GM12878 (cell line): ENCODE measurements around the gene ATP6V1G2. TPM values are rescaled to one million over a fixed set of nuclear protein-coding genes. Genes with fewer than 3 reads are reported as not detected.

ENCODE experiments used
- ATAC-seq: fragments of 200-7000 bp; cut with Tn5 transposase; 3 replicates; pipeline ENCODE4 v1.9.1; 2020; ENCODE audit warnings: mild to moderate bottlenecking, moderate library complexity
- BruUV-seq: library from RNA; stranded (reverse); fragments of 400-500 nt; replicated peaks from 2 replicates; lab custom pipeline; 2021; lab: Mats Ljungman, UMichigan
- CTCF ChIA-PET: fragments of 300-600 bp; sonication (Branson Sonifier 250); formaldehyde crosslinking; extraction: SDS; loops from one replicate; lab custom pipeline; 2021; ENCODE audit warnings: inconsistent platforms; lab: Yijun Ruan, JAX
- POLR2A ChIA-PET: fragments of 350-600 bp; formaldehyde crosslinking; extraction: SDS; loops from one replicate; lab custom pipeline; 2021; ENCODE audit warnings: inconsistent platforms; lab: Charles Lee
- RAD21 ChIA-PET: fragments of 300-600 bp; sonication (Branson Sonifier 250); formaldehyde crosslinking; loops from one replicate; lab custom pipeline; 2023; ENCODE audit warnings: antibody characterized with exemption; ENCODE audit not compliant: unreplicated experiment; lab: Charles Lee
- SMC1A ChIA-PET: fragments of 300-600 bp; sonication (Branson Sonifier 250); formaldehyde crosslinking; loops from one replicate; lab custom pipeline; 2023; ENCODE audit not compliant: unreplicated experiment, uncharacterized antibody; lab: Charles Lee
- DNase-seq: peaks from one replicate; pipeline ENCODE4 v3.0.0-alpha.2; 2011; ENCODE audit warnings: low read depth, low spot score
- FAIRE-seq: peaks from 3 replicates; lab custom pipeline; 2011; peaks lifted over from hg19 to GRCh38; lab: Jason Lieb, UNC
- H2AFZ ChIP-seq: 2 replicates; pipeline ENCODE4 v1.6.0; 2011; ENCODE audit warnings: low read depth, low read length, control low read depth; ENCODE audit not compliant: control insufficient read depth
- H3K27ac ChIP-seq: 2 replicates; pipeline ENCODE4 v1.5.1; 2011; ENCODE audit warnings: control low read depth; ENCODE audit not compliant: control insufficient read depth, insufficient read depth
- H3K27me3 ChIP-seq, 2 experiments: replicated peaks in 1 of 2; 2 replicates each; pipeline versions ENCODE4 v1.6.0 to v1.6.1; 2011; ENCODE audit warnings: low read length in 1 of 2; ENCODE audit not compliant: control insufficient read depth in 2 of 2, insufficient read depth in 2 of 2
- H3K36me3 ChIP-seq, 2 experiments: 2 replicates each; pipeline ENCODE4 v1.5.1; 2011; ENCODE audit warnings: low read length in 1 of 2; ENCODE audit not compliant: control insufficient read depth in 2 of 2, insufficient read depth in 2 of 2
- H3K4me1 ChIP-seq: 2 replicates; pipeline ENCODE4 v1.6.1; 2011; ENCODE audit warnings: mild to moderate bottlenecking, low read length, moderate library complexity, mixed read lengths; ENCODE audit not compliant: control insufficient read depth, insufficient read depth
- H3K4me2 ChIP-seq: 2 replicates; pipeline ENCODE4 v1.6.0; 2011; ENCODE audit warnings: control low read depth; ENCODE audit not compliant: control insufficient read depth, insufficient read depth
- H3K4me3 ChIP-seq: fragments of 200-600 bp; sonication (generic); 2 replicates; pipeline ENCODE4 v1.5.1; 2016
- H3K79me2 ChIP-seq: 2 replicates; pipeline ENCODE4 v1.6.0; 2011; ENCODE audit warnings: low read length; ENCODE audit not compliant: control insufficient read depth, insufficient read depth
- H3K9ac ChIP-seq: 2 replicates; pipeline ENCODE4 v1.8.0; 2011; ENCODE audit warnings: low read length, control low read depth, mixed read lengths; ENCODE audit not compliant: control insufficient read depth, insufficient read depth
- H3K9me3 ChIP-seq: replicated peaks from 3 replicates; pipeline ENCODE4 v1.5.1; 2011; ENCODE audit warnings: mild to moderate bottlenecking, low read length; ENCODE audit not compliant: control insufficient read depth, insufficient read depth
- H4K20me1 ChIP-seq: 2 replicates; pipeline ENCODE4 v1.6.0; 2011; ENCODE audit not compliant: control insufficient read depth, insufficient read depth
- EED ChIP-seq: sonication (generic); IDR thresholded peaks from 2 replicates; pipeline ENCODE4 v1.6.1; 2016; ENCODE audit warnings: antibody characterized with exemption, low read depth
- EGR1 ChIP-seq, 2 experiments: IDR thresholded peaks; 1 replicate in 1 of 2; 2 replicates in 1 of 2; pipeline ENCODE4 v1.6.1; 2011 to 2012; ENCODE audit warnings: low read depth in 2 of 2, low read length in 2 of 2, borderline replicate concordance in 1 of 2, mild to moderate bottlenecking in 1 of 2, moderate library complexity in 1 of 2
- HSF1 ChIP-seq: fragments of 150-350 bp; IDR thresholded peaks from 2 replicates; pipeline ENCODE4 v1.6.1; 2014; ENCODE audit warnings: mild to moderate bottlenecking, low read depth, low read length
- IRF5 ChIP-seq: fragments of 450-650 bp; IDR thresholded peaks from 2 replicates; pipeline ENCODE4 v1.6.1; 2017; ENCODE audit warnings: borderline replicate concordance
- KAT2A ChIP-seq: conservative IDR thresholded peaks from 2 replicates; pipeline ENCODE4 v1.6.1; 2011; ENCODE audit warnings: low read depth, low read length; ENCODE audit not compliant: control insufficient read depth
- NR2C2 ChIP-seq: IDR thresholded peaks from 2 replicates; pipeline ENCODE4 v1.6.1; 2011; ENCODE audit warnings: borderline replicate concordance, low read depth; ENCODE audit not compliant: control insufficient read depth, insufficient read length
- NR2F1 ChIP-seq: fragments of 450-650 bp; conservative IDR thresholded peaks from 2 replicates; pipeline ENCODE4 v1.6.1; 2017; ENCODE audit warnings: mild to moderate bottlenecking
- POLR2AphosphoS2 ChIP-seq: IDR thresholded peaks from 2 replicates; pipeline ENCODE4 v1.6.1; 2011; ENCODE audit warnings: low read depth, mild to moderate bottlenecking, low read length, improper control_type of control experiment, moderate library complexity
- POLR2AphosphoS5 ChIP-seq: IDR thresholded peaks from 2 replicates; pipeline ENCODE4 v1.6.1; 2011; ENCODE audit warnings: mild to moderate bottlenecking, low read length, inconsistent platforms
- RBBP5 ChIP-seq: fragments of 200-600 bp; sonication (generic); conservative IDR thresholded peaks from 2 replicates; pipeline ENCODE4 v1.6.1; 2016
- SMAD1 ChIP-seq: fragments of 450-650 bp; IDR thresholded peaks from 2 replicates; pipeline ENCODE4 v1.6.1; 2018; ENCODE audit warnings: mild to moderate bottlenecking, low read depth; ENCODE audit not compliant: partially characterized antibody
- SMC3 ChIP-seq: IDR thresholded peaks from 2 replicates; pipeline ENCODE4 v1.6.1; 2011; ENCODE audit warnings: low read length, improper control_type of control experiment, borderline replicate concordance
- SRF ChIP-seq, 2 experiments: IDR thresholded peaks; 2 replicates each; pipeline ENCODE4 v1.6.1; 2011; ENCODE audit warnings: low read depth in 2 of 2, low read length in 2 of 2, mild to moderate bottlenecking in 1 of 2, moderate library complexity in 1 of 2
- ZBTB33 ChIP-seq: fragments of 450-650 bp; IDR thresholded peaks from 2 replicates; pipeline ENCODE4 v1.6.1; 2017; ENCODE audit warnings: mild to moderate bottlenecking
- ZNF207 ChIP-seq: fragments of 450-650 bp; IDR thresholded peaks from 2 replicates; pipeline ENCODE4 v1.6.1; 2014; ENCODE audit warnings: antibody characterized with exemption, mild to moderate bottlenecking, borderline replicate concordance
- ZNF217 ChIP-seq: fragments of 450-650 bp; IDR thresholded peaks from 2 replicates; pipeline ENCODE4 v1.6.1; 2017; ENCODE audit warnings: antibody characterized with exemption, mild to moderate bottlenecking
- ZNF622 ChIP-seq: fragments of 450-650 bp; IDR thresholded peaks from 2 replicates; pipeline ENCODE4 v1.6.1; 2017; ENCODE audit warnings: mild to moderate bottlenecking, inconsistent platforms
- ZSCAN29 ChIP-seq: fragments of 450-650 bp; IDR thresholded peaks from 2 replicates; pipeline ENCODE4 v1.6.1; 2017; ENCODE audit warnings: mild to moderate bottlenecking, moderate library complexity
- WGBS: methylation state at CpG from one replicate; pipeline ENCODE4 v1.1.6; 2016; ENCODE audit warnings: low lambda C conversion rate; ENCODE audit not compliant: insufficient replicate concordance, insufficient coverage; ENCODE audit errors: missing lambda C conversion rate; 5-methylcytosine and 5-hydroxymethylcytosine counted together
- in situ Hi-C: fragments of 300-500 bp; cut with MboI; formaldehyde crosslinking; loops from 9 replicates; pipeline ENCODE4 v1.14.3; 2018; ENCODE audit warnings: mixed read lengths
- intact Hi-C: fragments of 100-400 bp; cut with micrococcal nuclease; formaldehyde crosslinking; loops from one replicate; pipeline ENCODE4 v1.14.2; 2022; ENCODE audit not compliant: unreplicated experiment
- polyA plus RNA-seq, 11 experiments: library from polyadenylated mRNA; depleted of rRNA in 4 of 11; unstranded in 6 of 11; stranded (reverse) in 5 of 11; fragments of >200 nt; fragmentation: Nextera tagmentation in 4 of 11; fragmentation: Illumina TruSeq in 1 of 11; extraction: Ambion mirVana in 4 of 11; extraction: Trizol in 1 of 11; gene quantifications; 1 replicate in 1 of 11; 2 replicates in 10 of 11; pipeline versions ENCODE4 v1.2.1 to v1.2.3, GENCODE V29; 2011 to 2016; ENCODE audit warnings: inconsistent platforms in 2 of 11, missing spikeins in 2 of 11, low read depth in 1 of 11
- total RNA-seq, 4 experiments: library from RNA; depleted of rRNA in 3 of 4; stranded (reverse); fragments of >200 nt in 3 of 4; fragmentation: Illumina TruSeq in 1 of 4; extraction: Trizol in 1 of 4; gene quantifications; 2 replicates each; pipeline versions ENCODE4 v1.2.1 to v1.2.3, GENCODE V29; 2013 to 2021

ATP6V1G2 gene
- total and polyA plus RNA-seq, 10 of the 15 experiments (the other 5 are each of a cell fraction or from before 2014, with no cell fraction given), result 0.45 to 8.9 (median 2.8) TPM

GRCh38 chr6:31569861-31570536 is 23.6 kb upstream of the ATP6V1G2 start:
- RAD21 ChIA-PET, result interaction anchor here (1.2 to 5.5 kb wide), 9 partner anchors 11 to 29 kb away, joined by 5 to 62 read pairs (median 13); partner anchors contain the start of genes LTB and NCR3
- H3K9me3 ChIP-seq, result no peaks in the 10 kb centered on the region
- CTCF ChIA-PET, result interaction anchor here (0.7 to 34.8 kb wide), 6 partner anchors 9 to 18 kb away, joined by 4 to 2098 read pairs (median 26); partner anchors contain the start of genes LST1, LTB, NCR3 and TNF
- in situ Hi-C loops, result loop anchor here (25.0 kb wide), 2 partner anchors 1042 to 1392 kb away; partner anchors contain the start of genes BRD2 and HLA-DMA
- no peaks in the 10 kb centered on the region for H3K36me3 ChIP-seq
- TF ChIP-seq EGR1 (IDR thresholded peaks at IDR 0.05; ENCODE audit: borderline replicate concordance in 1 of 2, low read depth in 2 of 2, low read length in 2 of 2) (no peak), KAT2A (no peak), SMC3 (no peak), ZNF622 (no peak), EED (no peak), POLR2AphosphoS2 (no peak), ZNF207 (no peak), HSF1 (no peak), ZNF217 (no peak), RBBP5 (no peak), SMAD1 (no peak), POLR2AphosphoS5 (no peak), ZSCAN29 (no peak), NR2C2 (no peak), NR2F1 (no peak), SRF (IDR thresholded peaks at IDR 0.05; ENCODE audit: low read depth in 2 of 2, low read length in 2 of 2) (no peak), ZBTB33 (no peak), IRF5 (no peak)
- peak overlapping the region; percentile 4; the same call in 1 of the 2 replicates for H3K27ac ChIP-seq
- peak overlapping the region; percentile 29; the same call in 1 of the 2 replicates for H3K4me3 ChIP-seq
- peaks cover 70% of the 10 kb centered on the region for H3K4me1 ChIP-seq
- SMC1A ChIA-PET, result interaction anchor here (0.7 to 45.5 kb wide), 3 partner anchors 14 to 46 kb away, joined by 3 to 1989 read pairs (median 1989); partner anchors contain the start of genes ATP6V1G2, DDX39B, LST1 and LTA
- H3K9ac ChIP-seq, result no peak overlapping the region
- FAIRE-seq (no peak), ATAC-seq (no peak), DNase-seq (no peak)
- peaks cover 36% of the 10 kb centered on the region for H3K79me2 ChIP-seq
- intact Hi-C loops, result no loop called here
- H2AFZ ChIP-seq, result no peak overlapping the region
- WGBS, result 50% methylated on average over 1 of the region's 1 CpG
- no TSS peak for BruUV-seq
- no peaks in the 10 kb centered on the region for H3K27me3 ChIP-seq
- H4K20me1 ChIP-seq, result no peaks in the 10 kb centered on the region
- H3K4me2 ChIP-seq, result peak overlapping the region; percentile 24; the same call in 1 of the 2 replicates
- POLR2A ChIA-PET, result interaction anchor here (0.9 to 15.1 kb wide), 11 partner anchors 7 to 95 kb away, joined by 3 to 222 read pairs (median 7); partner anchors contain the start of genes ATP6V1G2, GPANK1, LST1 and LTB
